Activated CD4-positive, alpha-beta T cell treated with anti-CD3 and anti-CD28 coated beads, Interleukin-2, amount 10 ng/mL, durations not matched to agents 7 days and 5 days (primary cell): Measurements from ENCODE around the gene RARRES1. TPM values are rescaled to one million over a fixed set of nuclear protein-coding genes. Genes with fewer than 3 reads are reported as not detected.

Experiments used
- CTCF ChIA-PET: fragments of 350-600 bp; sonication (Branson Sonifier 250); formaldehyde crosslinking; loops from one replicate; lab custom pipeline; 2021; ENCODE audit warnings: antibody characterized with exemption; lab: Charles Lee
- POLR2A ChIA-PET: fragments of 350-600 bp; sonication (Branson Sonifier 250); formaldehyde crosslinking; loops from one replicate; lab custom pipeline; 2021; ENCODE audit warnings: antibody characterized with exemption; lab: Charles Lee
- DNase-seq: peaks from one replicate; pipeline ENCODE4 v3.0.0-alpha.2; 2020
- H3K27ac Mint-ChIP-seq: one replicate; pipeline ENCODE4 v1.8.0; 2021; ENCODE audit warnings: mild to moderate bottlenecking, moderate library complexity, mixed read lengths
- H3K27me3 Mint-ChIP-seq: one replicate; pipeline ENCODE4 v1.8.0; 2021; ENCODE audit warnings: mixed read lengths
- H3K36me3 Mint-ChIP-seq: one replicate; pipeline ENCODE4 v1.8.0; 2021; ENCODE audit warnings: low read depth, mixed read lengths
- H3K4me1 Mint-ChIP-seq: one replicate; pipeline ENCODE4 v1.8.0; 2021; ENCODE audit warnings: mixed read lengths
- H3K4me3 Mint-ChIP-seq: one replicate; pipeline ENCODE4 v1.8.0; 2021; ENCODE audit warnings: mild to moderate bottlenecking, moderate library complexity, mixed read lengths
- H3K9me3 Mint-ChIP-seq: one replicate; pipeline ENCODE4 v1.8.0; 2021; ENCODE audit warnings: mixed read lengths
- total RNA-seq, 2 experiments: library from RNA; stranded (reverse); gene quantifications; one replicate each; pipeline ENCODE4 v1.2.3, GENCODE V29; 2021

Gene RARRES1
- total RNA-seq, 2 experiments from 2014 or later = not detected

GRCh38 chr3:158771577-158771976, 39.3 kb upstream of the RARRES1 start:
- H3K27ac Mint-ChIP-seq = no peak overlapping the region
- CTCF ChIA-PET = no interaction called here
- H3K4me1 Mint-ChIP-seq = peaks cover 4% of the 10 kb centered on the region
- no peak for DNase-seq
- no peaks in the 10 kb centered on the region for H3K36me3 Mint-ChIP-seq
- no peaks in the 10 kb centered on the region for H3K27me3 Mint-ChIP-seq
- no peak overlapping the region for H3K4me3 Mint-ChIP-seq
- POLR2A ChIA-PET = no interaction called here
- H3K9me3 Mint-ChIP-seq = no peaks in the 10 kb centered on the region

GRCh38 chr3:158770741-158771350, 38.6 kb upstream of the RARRES1 start:
- H3K4me3 Mint-ChIP-seq = no peak overlapping the region
- H3K4me1 Mint-ChIP-seq = peaks cover 4% of the 10 kb centered on the region
- H3K9me3 Mint-ChIP-seq = no peaks in the 10 kb centered on the region
- no peak overlapping the region for H3K27ac Mint-ChIP-seq
- no peak for DNase-seq
- CTCF ChIA-PET = no interaction called here
- H3K36me3 Mint-ChIP-seq = no peaks in the 10 kb centered on the region
- POLR2A ChIA-PET = no interaction called here
- no peaks in the 10 kb centered on the region for H3K27me3 Mint-ChIP-seq

- DNase-seq = no peak
Observed at GRCh38 chr3:158769952-158770740, 37.9 kb upstream of the RARRES1 start.

GRCh38 chr3:158769549-158769948, 37.3 kb upstream of the RARRES1 start:
- Mint-ChIP-seq H3K4me1 (no peaks in the 10 kb centered on the region), H3K27ac (no peak overlapping the region), H3K36me3 (no peaks in the 10 kb centered on the region), H3K4me3 (no peak overlapping the region), H3K27me3 (no peaks in the 10 kb centered on the region), H3K9me3 (no peaks in the 10 kb centered on the region)
- DNase-seq = no peak
- POLR2A ChIA-PET = no interaction called here
- CTCF ChIA-PET = no interaction called here

More at GRCh38 chr3:158769952-158770740, 37.9 kb upstream of the RARRES1 start:
- Mint-ChIP-seq H3K27ac (no peak overlapping the region), H3K36me3 (no peaks in the 10 kb centered on the region), H3K9me3 (no peaks in the 10 kb centered on the region), H3K4me1 (no peaks in the 10 kb centered on the region), H3K4me3 (no peak overlapping the region), H3K27me3 (no peaks in the 10 kb centered on the region)
- ChIA-PET CTCF (no interaction called here), POLR2A (no interaction called here)

GRCh38 chr3:158768881-158769543, 36.8 kb upstream of the RARRES1 start:
- H3K36me3 Mint-ChIP-seq = no peaks in the 10 kb centered on the region
- no peak overlapping the region for H3K4me3 Mint-ChIP-seq
- H3K27ac Mint-ChIP-seq = no peak overlapping the region
- ChIA-PET POLR2A (no interaction called here), CTCF (no interaction called here)
- no peaks in the 10 kb centered on the region for H3K27me3 Mint-ChIP-seq
- no peaks in the 10 kb centered on the region for H3K4me1 Mint-ChIP-seq
- no peak for DNase-seq
- no peaks in the 10 kb centered on the region for H3K9me3 Mint-ChIP-seq

- no peaks in the 10 kb centered on the region for H3K27me3 Mint-ChIP-seq
- no peaks in the 10 kb centered on the region for H3K9me3 Mint-ChIP-seq
- no peak overlapping the region for H3K4me3 Mint-ChIP-seq
- no peak for DNase-seq
- POLR2A ChIA-PET = no interaction called here
- H3K36me3 Mint-ChIP-seq = no peaks in the 10 kb centered on the region
- CTCF ChIA-PET = no interaction called here
- no peaks in the 10 kb centered on the region for H3K4me1 Mint-ChIP-seq
- no peak overlapping the region for H3K27ac Mint-ChIP-seq
Observed at GRCh38 chr3:158768361-158768787, 36.1 kb upstream of the RARRES1 start.

- ChIA-PET POLR2A (no interaction called here), CTCF (interaction anchor here (0.6 to 1.5 kb wide), 3 partner anchors 10 to 189 kb away, joined by 3 read pairs; no protein-coding TSS in a partner anchor)
- no peak overlapping the region for H3K4me3 Mint-ChIP-seq
- H3K36me3 Mint-ChIP-seq = no peaks in the 10 kb centered on the region
- H3K27me3 Mint-ChIP-seq = no peaks in the 10 kb centered on the region
- H3K9me3 Mint-ChIP-seq = no peaks in the 10 kb centered on the region
- H3K4me1 Mint-ChIP-seq = no peaks in the 10 kb centered on the region
- no peak for DNase-seq
- H3K27ac Mint-ChIP-seq = no peak overlapping the region
Observed at GRCh38 chr3:158766364-158766763, 34.1 kb upstream of the RARRES1 start.

GRCh38 chr3:158765518-158766205, 33.4 kb upstream of the RARRES1 start:
- POLR2A ChIA-PET = no interaction called here
- DNase-seq = no peak
- H3K27ac Mint-ChIP-seq = no peak overlapping the region
- H3K9me3 Mint-ChIP-seq = no peaks in the 10 kb centered on the region
- no peaks in the 10 kb centered on the region for H3K4me1 Mint-ChIP-seq
- H3K27me3 Mint-ChIP-seq = no peaks in the 10 kb centered on the region
- H3K36me3 Mint-ChIP-seq = no peaks in the 10 kb centered on the region
- CTCF ChIA-PET = interaction anchor here (1.2 to 1.5 kb wide), 2 partner anchors 10 to 38 kb away, joined by 3 read pairs; no protein-coding TSS in a partner anchor
- H3K4me3 Mint-ChIP-seq = no peak overlapping the region

GRCh38 chr3:158763421-158763820, 31.2 kb upstream of the RARRES1 start:
- POLR2A ChIA-PET = no interaction called here
- Mint-ChIP-seq H3K9me3 (no peaks in the 10 kb centered on the region), H3K4me3 (no peak overlapping the region), H3K4me1 (no peaks in the 10 kb centered on the region), H3K27me3 (no peaks in the 10 kb centered on the region), H3K36me3 (no peaks in the 10 kb centered on the region), H3K27ac (no peak overlapping the region)
- DNase-seq = no peak
- CTCF ChIA-PET = no interaction called here

GRCh38 chr3:158762701-158763100, 30.4 kb upstream of the RARRES1 start:
- Mint-ChIP-seq H3K27ac (no peak overlapping the region), H3K36me3 (no peaks in the 10 kb centered on the region)
- CTCF ChIA-PET = no interaction called here

GRCh38 chr3:158761350-158761749, 29.1 kb upstream of the RARRES1 start:
- H3K27me3 Mint-ChIP-seq = no peaks in the 10 kb centered on the region
- no peaks in the 10 kb centered on the region for H3K9me3 Mint-ChIP-seq
- CTCF ChIA-PET = interaction anchor here (1.1 kb wide), 1 partner anchor 117 kb away, joined by 3 read pairs; the partner anchor contains the start of gene GFM1
- POLR2A ChIA-PET = no interaction called here
- H3K36me3 Mint-ChIP-seq = no peaks in the 10 kb centered on the region
- no peak overlapping the region for H3K27ac Mint-ChIP-seq
- no peak for DNase-seq
- H3K4me1 Mint-ChIP-seq = no peaks in the 10 kb centered on the region
- H3K4me3 Mint-ChIP-seq = no peak overlapping the region

More at GRCh38 chr3:158762701-158763100, 30.4 kb upstream of the RARRES1 start:
- no peak overlapping the region for H3K4me3 Mint-ChIP-seq
- H3K4me1 Mint-ChIP-seq = no peaks in the 10 kb centered on the region
- H3K27me3 Mint-ChIP-seq = no peaks in the 10 kb centered on the region
- H3K9me3 Mint-ChIP-seq = no peaks in the 10 kb centered on the region
- POLR2A ChIA-PET = no interaction called here
- DNase-seq = no peak

GRCh38 chr3:158755421-158755820, 23.2 kb upstream of the RARRES1 start:
- ChIA-PET POLR2A (no interaction called here), CTCF (interaction anchor here (1.1 to 1.6 kb wide), 3 partner anchors 11 to 28 kb away, joined by 3 read pairs; no protein-coding TSS in a partner anchor)
- Mint-ChIP-seq H3K36me3 (no peaks in the 10 kb centered on the region), H3K4me1 (no peaks in the 10 kb centered on the region), H3K27me3 (no peaks in the 10 kb centered on the region), H3K9me3 (no peaks in the 10 kb centered on the region), H3K27ac (no peak overlapping the region), H3K4me3 (no peak overlapping the region)
- DNase-seq = no peak
